D341Med (cell line): ENCODE data around the gene SUPT3H.
"Not testable (repeated sequence)": the region's sequence is repeated elsewhere in the genome, so short reads cannot be mapped to it uniquely, and the experiment has no call there.

ENCODE experiments used
- DNase-seq: peaks from one replicate; pipeline ENCODE4 v3.0.0; 2012; ENCODE audit warnings: low spot score

The SUPT3H gene

DNA sequence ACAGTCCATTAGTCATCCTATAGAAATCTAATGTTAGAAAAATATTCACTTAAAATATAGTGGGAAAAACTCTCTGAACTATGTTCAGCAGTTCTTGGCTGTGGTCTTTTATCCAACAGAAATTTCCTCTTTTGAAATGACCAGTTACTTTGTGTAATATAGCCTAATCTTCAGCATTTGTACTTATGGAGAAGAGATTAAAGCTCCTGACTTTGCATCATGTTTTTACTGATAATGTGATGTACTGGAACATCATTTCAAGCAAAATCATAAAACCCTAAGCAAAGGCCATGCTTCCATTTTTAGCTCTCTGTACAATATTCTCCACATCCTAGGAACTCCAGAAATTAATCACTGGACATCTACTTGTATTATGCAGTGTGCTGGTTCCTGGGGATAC is 480.4 kb downstream of the SUPT3H start:
- no peak for DNase-seq

- DNase-seq = no peak
Observed at GRCh38 chr6:44896701-44897100, 481.0 kb downstream of the SUPT3H start.

DNA sequence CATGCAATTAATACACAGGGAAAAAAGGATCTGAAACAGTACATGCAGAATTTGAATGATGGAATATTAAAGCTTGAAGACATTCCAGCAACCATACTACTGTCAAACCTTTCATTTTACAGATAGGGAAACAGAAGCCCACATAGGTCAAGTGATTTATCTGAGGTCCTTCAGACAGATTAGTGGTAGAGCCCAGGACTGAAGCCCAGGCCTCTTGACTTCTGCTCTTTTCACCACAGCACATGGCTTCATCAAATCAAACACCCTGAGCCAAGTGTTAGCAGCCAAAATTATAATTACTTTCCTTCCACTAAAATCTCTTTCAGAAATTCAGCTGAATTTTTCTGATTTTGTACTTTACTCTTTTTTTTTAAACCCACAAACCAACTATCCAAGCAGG is 485.2 kb downstream of the SUPT3H start:
- DNase-seq = no peak

DNA sequence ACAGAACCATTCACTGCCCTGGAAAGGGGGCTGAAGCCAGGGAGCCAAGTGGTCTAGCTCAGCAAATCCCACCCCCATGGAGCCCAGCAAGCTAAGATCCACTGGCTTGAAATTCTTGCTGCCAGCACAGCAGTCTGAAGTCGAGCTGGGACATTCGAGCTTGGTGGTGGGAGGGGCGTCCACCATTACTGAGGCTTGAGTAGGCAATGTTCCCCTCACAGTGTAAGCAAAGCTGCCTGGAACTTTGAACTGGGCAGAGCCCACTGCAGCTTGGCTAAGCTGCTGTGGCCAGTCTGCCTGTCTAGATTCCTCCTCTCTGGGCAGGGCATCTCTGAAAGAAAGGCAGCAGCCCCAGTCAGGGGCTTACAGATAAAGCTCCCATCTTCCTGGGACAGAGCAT is 498.7 kb downstream of the SUPT3H start:
- DNase-seq = not testable (repeated sequence)

DNA sequence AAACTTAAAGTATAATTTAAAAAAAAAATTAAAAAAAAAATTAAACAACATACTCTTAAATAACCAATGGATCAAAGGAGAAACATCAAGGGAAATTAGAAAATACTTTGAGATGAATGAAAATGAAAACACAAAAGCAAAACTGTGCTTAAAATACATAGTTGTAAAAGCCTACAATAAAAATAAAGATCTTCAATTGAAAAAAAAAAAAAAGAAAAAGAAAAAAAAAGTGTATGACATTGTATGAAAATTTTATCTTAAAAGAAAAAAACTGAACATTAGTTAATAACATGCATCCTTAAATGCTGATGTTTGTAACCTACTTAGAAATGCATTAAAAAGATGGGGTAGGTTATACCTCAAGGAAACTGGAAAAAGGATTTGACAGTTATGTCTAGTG is 501.1 kb downstream of the SUPT3H start:
- not testable (repeated sequence) for DNase-seq

GRCh38 chr6:44869321-44869897 is 508.3 kb downstream of the SUPT3H start:
- DNase-seq = no peak

DNA sequence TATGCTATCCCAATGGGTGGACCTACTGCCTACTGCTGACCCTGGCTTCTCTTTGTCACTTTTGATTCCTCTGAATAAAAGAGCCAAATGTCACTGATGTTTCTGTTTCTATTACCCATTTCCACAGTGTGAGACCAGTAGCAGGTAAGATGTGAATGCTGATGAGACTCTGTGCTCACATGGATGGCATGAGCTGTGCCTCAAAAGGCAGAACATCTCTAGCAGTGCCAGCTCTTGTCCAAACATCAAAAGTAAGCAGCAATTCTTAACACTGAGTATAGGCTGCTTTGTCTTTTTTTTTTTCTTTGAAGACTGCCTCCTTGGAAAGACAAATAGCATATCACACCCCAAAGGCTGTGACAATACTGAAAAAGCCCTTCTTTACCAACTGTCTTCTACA is 508.8 kb downstream of the SUPT3H start:
- no peak for DNase-seq

DNA sequence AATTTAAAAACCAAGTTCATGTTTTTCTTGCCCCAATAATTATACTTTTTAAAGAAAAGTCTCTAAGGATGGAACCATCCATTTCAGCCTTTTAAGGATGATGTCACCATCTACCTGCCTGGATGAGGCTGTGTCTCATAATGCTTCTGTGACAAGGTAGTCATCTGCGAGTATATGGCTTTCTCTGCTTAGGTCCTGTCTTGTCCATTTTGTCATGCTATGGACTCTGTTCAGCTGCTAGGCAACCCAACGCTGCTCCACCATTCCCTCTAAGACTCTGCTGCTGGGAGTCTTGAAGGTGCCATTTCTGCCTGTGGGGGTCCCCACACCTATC is 509.4 kb downstream of the SUPT3H start:
- DNase-seq = no peak

DNA sequence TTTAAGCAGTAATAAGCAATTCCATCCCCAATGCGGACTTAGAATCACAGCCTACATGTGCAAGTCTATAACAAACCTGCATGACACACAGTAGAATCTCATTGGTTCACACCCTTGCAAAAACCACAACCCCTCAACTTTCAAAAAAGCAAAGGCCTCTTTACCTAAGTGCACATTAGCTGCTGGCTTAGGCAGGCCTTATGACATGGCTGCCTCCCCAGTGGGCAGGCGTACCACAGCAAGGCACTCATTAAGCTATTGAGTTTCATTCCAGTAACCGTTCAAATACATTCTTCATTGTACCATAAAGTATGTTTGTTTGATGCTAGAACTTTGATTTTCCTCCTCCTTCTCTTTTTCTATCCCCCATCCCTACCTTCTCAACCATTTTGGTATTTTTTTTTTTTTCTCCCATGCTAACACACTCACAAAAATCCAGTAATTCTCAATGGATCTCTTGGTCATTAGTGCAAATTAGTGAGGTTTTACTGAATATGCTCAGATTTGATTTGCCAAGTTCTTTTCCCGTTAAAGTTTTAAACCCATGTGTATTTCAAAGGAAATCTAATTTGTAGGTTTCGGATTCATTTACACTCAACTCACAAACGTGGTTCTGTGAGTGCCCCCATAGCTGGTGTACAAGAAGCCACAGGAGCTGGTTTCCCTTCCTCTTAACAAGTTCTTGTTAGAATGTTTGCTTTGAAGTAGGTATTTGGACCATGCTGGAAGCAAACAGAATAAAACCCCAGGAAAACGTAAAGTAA is 510.0 kb downstream of the SUPT3H start:
- no peak for DNase-seq

DNA sequence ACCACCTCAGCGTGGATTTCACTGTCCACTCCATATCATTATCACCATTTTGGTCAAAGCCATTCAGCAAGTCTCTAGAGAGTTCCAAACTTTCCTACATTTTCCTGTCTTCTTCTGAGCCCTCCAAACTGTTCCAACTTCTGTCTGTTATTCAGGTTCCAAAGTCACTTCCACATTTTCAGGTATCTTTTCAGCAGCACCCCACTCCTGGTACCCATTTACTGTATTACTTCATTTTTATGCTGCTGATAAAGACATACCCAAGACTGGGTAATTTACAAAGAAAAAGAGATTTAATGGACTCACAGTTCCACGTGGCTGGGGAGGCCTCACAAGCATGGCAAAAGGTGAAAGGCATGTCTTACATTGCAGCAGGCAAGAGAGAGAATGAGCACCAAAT is 512.5 kb downstream of the SUPT3H start:
- DNase-seq = not testable (repeated sequence)

GRCh38 chr6:44859901-44860410 is 517.8 kb downstream of the SUPT3H start:
- no peak for DNase-seq

GRCh38 chr6:44858998-44859397 is 518.7 kb downstream of the SUPT3H start:
- DNase-seq = no peak

DNA sequence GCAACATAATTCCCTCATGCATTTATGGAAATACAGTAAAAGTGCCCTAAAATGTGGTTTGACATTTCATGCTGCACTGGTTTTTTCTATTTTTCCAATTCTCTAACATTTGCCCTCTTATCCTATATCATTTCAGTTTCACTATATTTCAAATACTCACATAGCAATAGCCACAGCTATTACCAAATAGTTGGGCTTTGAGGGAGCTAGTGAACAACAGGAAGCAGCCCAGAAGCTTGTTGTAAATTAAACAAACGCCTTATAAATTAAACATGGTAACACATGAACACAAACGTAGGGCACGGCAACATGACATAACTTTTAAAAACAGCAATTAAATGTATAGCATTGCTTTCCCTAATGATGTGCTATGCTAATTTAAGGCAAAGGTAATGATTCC is 521.3 kb downstream of the SUPT3H start:
- no peak for DNase-seq

- no peak for DNase-seq
Observed at GRCh38 chr6:44855562-44856411, 521.9 kb downstream of the SUPT3H start.

DNA sequence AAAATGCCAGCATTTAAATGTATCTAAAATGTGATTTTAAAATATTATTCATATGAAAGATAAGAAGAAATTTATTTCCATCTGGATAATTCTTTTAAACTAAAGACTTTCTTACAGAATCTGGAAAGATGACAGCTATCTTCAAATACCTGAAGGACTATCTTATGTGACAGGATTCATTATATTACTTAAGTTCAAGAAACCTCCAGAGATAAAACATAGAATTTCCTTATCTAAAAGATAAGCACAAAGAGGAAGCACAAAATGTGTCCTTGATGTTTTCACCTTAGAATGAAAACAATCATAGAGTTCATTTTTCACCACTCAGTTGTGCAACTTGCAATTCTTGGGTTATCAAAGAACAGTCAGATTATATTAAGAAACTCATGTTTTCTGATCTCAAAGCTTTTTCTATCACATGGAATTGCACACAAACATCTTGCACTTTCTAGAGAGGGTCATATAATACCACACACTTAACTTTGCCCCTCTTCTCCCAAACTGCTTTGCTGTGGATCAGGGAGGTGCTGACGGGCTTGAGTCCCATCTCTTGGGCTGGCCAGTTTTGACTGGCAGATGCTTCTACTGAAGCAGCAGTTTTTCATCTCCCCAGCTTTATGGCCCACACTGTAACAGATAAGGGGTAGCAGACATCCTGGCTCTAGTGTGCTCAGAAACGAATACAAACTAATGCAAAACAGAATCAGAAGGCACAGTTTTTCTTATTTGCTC is 522.9 kb downstream of the SUPT3H start:
- DNase-seq = no peak

DNA sequence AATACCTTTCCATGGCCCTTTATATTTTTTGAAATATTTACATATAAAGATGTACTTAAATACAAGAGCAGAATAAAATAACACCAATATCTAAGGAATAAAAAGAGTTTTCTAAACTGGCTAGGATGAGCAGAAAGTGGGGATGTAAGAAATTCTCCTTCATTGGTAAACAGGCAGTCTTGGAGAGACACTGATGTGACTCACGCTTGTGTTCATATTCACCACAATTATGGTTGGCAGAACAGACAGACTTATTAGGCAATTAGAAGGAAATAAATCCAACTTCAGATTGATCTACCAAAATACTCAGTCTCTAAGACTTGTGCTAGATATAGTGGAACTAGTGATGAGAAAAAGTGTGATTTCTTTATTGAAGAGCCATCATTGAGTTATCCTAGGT is 526.6 kb downstream of the SUPT3H start:
- DNase-seq = no peak

DNA sequence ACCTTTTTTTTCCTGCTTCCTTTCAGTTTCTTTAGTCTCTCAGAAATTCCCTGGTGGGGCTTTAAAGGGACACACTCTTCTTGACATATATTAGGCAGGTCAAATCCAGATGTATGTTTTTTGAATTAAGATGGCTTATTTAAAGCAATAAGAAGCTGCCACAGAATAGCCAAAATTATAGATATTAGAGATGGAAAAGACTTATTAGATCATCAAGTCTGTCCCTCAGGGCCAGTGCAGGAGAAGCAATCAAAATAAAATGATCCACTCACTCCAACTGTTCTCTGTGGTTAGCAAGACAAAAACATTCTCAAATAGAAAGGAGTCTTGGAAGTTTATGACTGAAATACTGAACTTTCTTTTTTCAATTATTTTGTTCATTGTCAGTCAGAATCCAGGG is 527.4 kb downstream of the SUPT3H start:
- DNase-seq = no peak

GRCh38 chr6:44849806-44850205 is 527.9 kb downstream of the SUPT3H start:
- DNase-seq = no peak

DNA sequence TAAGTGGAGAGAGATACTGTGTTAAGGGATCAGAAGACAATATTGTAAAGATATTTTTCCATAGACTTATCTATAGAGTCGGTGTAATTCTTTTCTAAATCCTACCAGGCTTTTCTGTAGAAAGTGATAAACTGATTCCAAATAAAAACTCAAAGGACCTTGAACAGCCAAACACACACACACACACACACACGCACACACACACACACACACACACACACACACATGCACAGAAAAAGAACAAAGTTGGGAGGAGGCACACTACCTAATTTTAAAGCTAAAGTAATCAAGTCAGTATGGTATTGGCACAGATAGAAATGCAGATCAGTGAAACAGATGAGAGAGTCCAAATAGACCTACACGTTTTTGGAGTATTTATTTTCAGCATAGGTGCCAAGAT is 534.0 kb downstream of the SUPT3H start:
- DNase-seq = no peak

DNA sequence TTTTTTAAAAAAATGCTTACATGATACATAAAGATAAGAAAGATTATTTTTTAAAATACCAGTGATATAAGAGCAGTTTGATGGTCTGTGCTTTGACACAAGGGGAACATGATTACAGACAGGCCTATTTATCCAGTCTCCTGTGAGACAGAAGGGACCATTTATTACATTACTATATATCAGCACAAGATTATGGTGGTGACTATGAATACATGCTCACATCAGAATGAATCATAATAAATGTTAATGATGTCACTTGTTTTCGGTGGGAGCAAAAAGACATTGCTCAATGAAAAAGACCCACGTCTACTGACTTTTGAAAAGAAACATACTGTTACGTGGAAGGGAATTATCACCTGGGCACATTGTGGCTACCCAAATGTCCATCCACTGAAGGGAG is 535.1 kb downstream of the SUPT3H start:
- DNase-seq = no peak

- DNase-seq = no peak
Observed at GRCh38 chr6:44841829-44842228, 535.9 kb downstream of the SUPT3H start.

DNA sequence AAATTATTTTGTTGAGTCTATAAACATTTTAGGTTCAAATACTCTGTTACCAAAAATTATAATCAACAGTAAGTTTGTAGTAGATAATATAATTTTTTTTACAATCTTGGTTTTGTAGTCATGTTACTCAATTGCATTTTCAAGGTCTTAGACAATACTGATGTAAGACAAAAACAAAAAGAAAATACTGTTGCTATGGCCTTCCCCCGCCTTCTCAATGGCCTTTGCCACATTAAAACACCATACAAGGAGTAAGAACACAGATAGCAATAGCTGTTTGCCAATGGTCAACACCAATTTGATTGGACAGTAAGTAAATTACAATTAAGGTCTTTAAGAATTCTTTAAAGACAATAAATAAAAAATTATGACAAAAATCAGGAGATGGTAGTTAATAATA is 540.0 kb downstream of the SUPT3H start:
- no peak for DNase-seq
